HUES64 (cell line): ENCODE results near the gene PPARA. TPM values are rescaled to one million over a fixed set of nuclear protein-coding genes. Genes with fewer than 3 reads are reported as not detected.

Source experiments
- H3K27ac ChIP-seq: 2 replicates; pipeline ENCODE4 v1.7.0; 2013; ENCODE audit warnings: low read depth, low read length, inconsistent platforms
- H3K27me3 ChIP-seq: 2 replicates; pipeline ENCODE4 v1.6.1; 2013; ENCODE audit warnings: mild to moderate bottlenecking, low read length; ENCODE audit not compliant: insufficient read depth
- H3K36me3 ChIP-seq: 2 replicates; pipeline ENCODE4 v1.6.1; 2013; ENCODE audit warnings: mild to moderate bottlenecking, low read length; ENCODE audit not compliant: insufficient read depth
- H3K4me1 ChIP-seq: 2 replicates; pipeline ENCODE4 v1.6.1; 2013; ENCODE audit warnings: mild to moderate bottlenecking, low read length, moderate library complexity; ENCODE audit not compliant: insufficient read depth
- H3K4me3 ChIP-seq: 2 replicates; pipeline ENCODE4 v1.5.1; 2013; ENCODE audit warnings: mild to moderate bottlenecking, low read length, moderate library complexity
- H3K9ac ChIP-seq: 2 replicates; pipeline ENCODE4 v1.6.1; 2013; ENCODE audit warnings: mild to moderate bottlenecking, low read depth, low read length
- H3K9me3 ChIP-seq: 2 replicates; pipeline ENCODE4 v1.6.1; 2013; ENCODE audit warnings: low read depth, low read length; ENCODE audit not compliant: insufficient read depth
- WGBS: fragments of 150-250, 120-280 bp; methylation state at CpG from one replicate; pipeline ENCODE4 v1.1.7; 2013; ENCODE audit warnings: missing lambda C conversion rate; 5-methylcytosine and 5-hydroxymethylcytosine counted together
- polyA plus RNA-seq, 2 experiments: library from polyadenylated mRNA; stranded (reverse); fragments of 50-300 nt; gene quantifications; one replicate each; pipeline ENCODE4 v1.2.3, GENCODE V29; 2013

PPARA gene
- 2.4 TPM for polyA plus RNA-seq (2013, experiment 1 of 2)
- 3.6 TPM for polyA plus RNA-seq (2013, experiment 2 of 2)

GRCh38 chr22:46150034-46150654 lies at the start of gene PPARA:
Gene PPARA (plus strand): TSS chr22:46150526. CDS start chr22:46198384, 47,858 bp downstream.
- Histone ChIP-seq H3K27ac (no peak within 1 kb of the TSS), H3K9ac (peak within 1 kb of the TSS; percentile 47; the same call in 1 of the 2 replicates), H3K36me3 (no peaks in the 10 kb centered on the region), H3K9me3 (no peaks in the 10 kb centered on the region), H3K4me3 (peak within 1 kb of the TSS; percentile 77), H3K4me1 (no peaks in the 10 kb centered on the region), H3K27me3 (peaks cover 59% of the 10 kb centered on the region)
- 1% methylated on average over 98 of the region's 98 CpGs for WGBS

GRCh38 chr22:46102159-46102558 lies 48.2 kb upstream of the PPARA start:
- Histone ChIP-seq H3K27ac (no peak overlapping the region), H3K4me1 (no peaks in the 10 kb centered on the region), H3K4me3 (no peak overlapping the region), H3K9me3 (no peaks in the 10 kb centered on the region), H3K36me3 (no peaks in the 10 kb centered on the region), H3K9ac (no peak overlapping the region), H3K27me3 (no peaks in the 10 kb centered on the region)
- WGBS: 95% methylated on average over 11 of the region's 11 CpGs

- Histone ChIP-seq H3K36me3 (no peaks in the 10 kb centered on the region), H3K27me3 (no peaks in the 10 kb centered on the region), H3K9ac (no peak overlapping the region), H3K4me3 (no peak overlapping the region), H3K4me1 (no peaks in the 10 kb centered on the region), H3K27ac (no peak overlapping the region), H3K9me3 (no peaks in the 10 kb centered on the region)
- 89% methylated on average over 13 of the region's 13 CpGs for WGBS
These were observed 47.6 kb upstream of the PPARA start for GRCh38 chr22:46102752-46103151.

GRCh38 chr22:46103181-46103580 lies 47.1 kb upstream of the PPARA start:
- Histone ChIP-seq H3K36me3 (no peaks in the 10 kb centered on the region), H3K4me3 (no peak overlapping the region), H3K27ac (no peak overlapping the region), H3K9me3 (no peaks in the 10 kb centered on the region), H3K27me3 (no peaks in the 10 kb centered on the region), H3K9ac (no peak overlapping the region), H3K4me1 (no peaks in the 10 kb centered on the region)
- 87% methylated on average over 13 of the region's 13 CpGs for WGBS

GRCh38 chr22:46103664-46104063 lies 46.7 kb upstream of the PPARA start:
- H3K27ac ChIP-seq: no peak overlapping the region
- no peaks in the 10 kb centered on the region for H3K4me1 ChIP-seq
- H3K4me3 ChIP-seq: no peak overlapping the region
- no peak overlapping the region for H3K9ac ChIP-seq
- no peaks in the 10 kb centered on the region for H3K27me3 ChIP-seq
- H3K9me3 ChIP-seq: no peaks in the 10 kb centered on the region
- 92% methylated on average over 19 of the region's 19 CpGs for WGBS
- no peaks in the 10 kb centered on the region for H3K36me3 ChIP-seq

GRCh38 chr22:46104170-46104880 lies 46.0 kb upstream of the PPARA start:
- 95% methylated on average over 40 of the region's 40 CpGs for WGBS
- Histone ChIP-seq H3K27me3 (no peaks in the 10 kb centered on the region), H3K9me3 (no peaks in the 10 kb centered on the region), H3K27ac (no peak overlapping the region), H3K9ac (no peak overlapping the region), H3K4me1 (no peaks in the 10 kb centered on the region), H3K4me3 (no peak overlapping the region), H3K36me3 (no peaks in the 10 kb centered on the region)

GRCh38 chr22:46104881-46105493 lies 45.3 kb upstream of the PPARA start:
- Histone ChIP-seq H3K36me3 (no peaks in the 10 kb centered on the region), H3K27ac (no peak overlapping the region)

GRCh38 chr22:46105494-46106278 lies 44.6 kb upstream of the PPARA start:
- H3K9me3 ChIP-seq: no peaks in the 10 kb centered on the region
- 94% methylated on average over 25 of the region's 25 CpGs for WGBS
- H3K9ac ChIP-seq: no peak overlapping the region
- no peak overlapping the region for H3K27ac ChIP-seq
- H3K4me1 ChIP-seq: no peaks in the 10 kb centered on the region
- H3K4me3 ChIP-seq: no peak overlapping the region
- no peaks in the 10 kb centered on the region for H3K27me3 ChIP-seq
- H3K36me3 ChIP-seq: no peaks in the 10 kb centered on the region

More at GRCh38 chr22:46104881-46105493, 45.3 kb upstream of the PPARA start:
- WGBS: 91% methylated on average over 17 of the region's 17 CpGs
- Histone ChIP-seq H3K9me3 (no peaks in the 10 kb centered on the region), H3K27me3 (no peaks in the 10 kb centered on the region), H3K9ac (no peak overlapping the region), H3K4me3 (no peak overlapping the region), H3K4me1 (no peaks in the 10 kb centered on the region)

- no peaks in the 10 kb centered on the region for H3K4me1 ChIP-seq
- H3K36me3 ChIP-seq: no peaks in the 10 kb centered on the region
- no peaks in the 10 kb centered on the region for H3K27me3 ChIP-seq
- no peaks in the 10 kb centered on the region for H3K9me3 ChIP-seq
- 93% methylated on average over 19 of the region's 19 CpGs for WGBS
- H3K27ac ChIP-seq: no peak overlapping the region
- no peak overlapping the region for H3K9ac ChIP-seq
- no peak overlapping the region for H3K4me3 ChIP-seq
These were observed 43.9 kb upstream of the PPARA start for GRCh38 chr22:46106279-46107022.

- Histone ChIP-seq H3K4me1 (no peaks in the 10 kb centered on the region), H3K36me3 (no peaks in the 10 kb centered on the region), H3K27me3 (no peaks in the 10 kb centered on the region), H3K4me3 (no peak overlapping the region), H3K9me3 (no peaks in the 10 kb centered on the region), H3K27ac (no peak overlapping the region), H3K9ac (no peak overlapping the region)
- 92% methylated on average over 35 of the region's 35 CpGs for WGBS
These were observed 43.1 kb upstream of the PPARA start for GRCh38 chr22:46107089-46107664.
